ENCODE results near the gene GALNT17. TPM values are rescaled to one million over a fixed set of nuclear protein-coding genes. Genes with fewer than 3 reads are reported as not detected.
A peak's percentile ranks its signal among the peaks of the same experiment; 100 is the strongest.

The GALNT17 gene
- total and polyA plus RNA-seq, 2 experiments from 2014 or later, result 2.3 to 4.6 TPM

- H3K4me1 ChIP-seq (ENCODE audit: low read depth), result peaks cover 9% of the 10 kb centered on the region
- H3K36me3 ChIP-seq, result no peaks in the 10 kb centered on the region
These were observed 580.8 kb downstream of the GALNT17 start for GRCh38 chr7:71712653-71713180.

GRCh38 chr7:71716690-71717089 lies 584.7 kb downstream of the GALNT17 start:
- no peak overlapping the region for H3K27ac ChIP-seq
- TF ChIP-seq CTCF (IDR thresholded peaks at IDR 0.05; ENCODE audit: low read depth, low read length), result no peak
- H3K36me3 ChIP-seq, result no peaks in the 10 kb centered on the region
- peak in 1 of 2 donors; percentile 34 for DNase-seq (ENCODE audit: low read depth in 1 of 2, low spot score in 1 of 2)
- H3K9me3 ChIP-seq (ENCODE audit: low read depth), result no peaks in the 10 kb centered on the region
- peaks cover 3% of the 10 kb centered on the region for H3K27me3 ChIP-seq
- H3K4me3 ChIP-seq, result no peak overlapping the region
- H3K4me1 ChIP-seq (ENCODE audit: low read depth), result peaks cover 9% of the 10 kb centered on the region

More at GRCh38 chr7:71712653-71713180, 580.8 kb downstream of the GALNT17 start:
- Histone ChIP-seq H3K27ac (no peak overlapping the region), H3K27me3 (no peaks in the 10 kb centered on the region), H3K4me3 (no peak overlapping the region), H3K9me3 (ENCODE audit: low read depth) (no peaks in the 10 kb centered on the region)
- DNase-seq (ENCODE audit: low read depth in 1 of 2, low spot score in 1 of 2), result peak in 1 of 2 donors; percentile 19
- TF ChIP-seq CTCF (IDR thresholded peaks at IDR 0.05; ENCODE audit: low read depth, low read length), result no peak

- H3K4me3 ChIP-seq, result no peak overlapping the region
- H3K27me3 ChIP-seq, result peaks cover 3% of the 10 kb centered on the region
- H3K27ac ChIP-seq, result no peak overlapping the region
- no peaks in the 10 kb centered on the region for H3K36me3 ChIP-seq
- H3K9me3 ChIP-seq (ENCODE audit: low read depth), result no peaks in the 10 kb centered on the region
- peaks cover 12% of the 10 kb centered on the region for H3K4me1 ChIP-seq (ENCODE audit: low read depth)
- no peak for DNase-seq (ENCODE audit: low read depth in 1 of 2, low spot score in 1 of 2)
- TF ChIP-seq CTCF (IDR thresholded peaks at IDR 0.05; ENCODE audit: low read depth, low read length), result no peak
These were observed 586.6 kb downstream of the GALNT17 start for GRCh38 chr7:71718563-71718962.

- Histone ChIP-seq H3K27ac (no peak overlapping the region), H3K9me3 (ENCODE audit: low read depth) (no peaks in the 10 kb centered on the region), H3K36me3 (no peaks in the 10 kb centered on the region), H3K4me1 (ENCODE audit: low read depth) (peaks cover 5% of the 10 kb centered on the region), H3K27me3 (peaks cover 3% of the 10 kb centered on the region), H3K4me3 (no peak overlapping the region)
- TF ChIP-seq CTCF (IDR thresholded peaks at IDR 0.05; ENCODE audit: low read depth, low read length), result no peak
- DNase-seq (ENCODE audit: low read depth in 1 of 2, low spot score in 1 of 2), result no peak
These were observed 589.8 kb downstream of the GALNT17 start for GRCh38 chr7:71721742-71722141.

- TF ChIP-seq CTCF (IDR thresholded peaks at IDR 0.05; ENCODE audit: low read depth, low read length), result no peak
- H3K4me1 ChIP-seq (ENCODE audit: low read depth), result peaks cover 3% of the 10 kb centered on the region
- peak in 1 of 2 donors; percentile 20 for DNase-seq (ENCODE audit: low read depth in 1 of 2, low spot score in 1 of 2)
- no peak overlapping the region for H3K27ac ChIP-seq
- no peaks in the 10 kb centered on the region for H3K9me3 ChIP-seq (ENCODE audit: low read depth)
- peaks cover 3% of the 10 kb centered on the region for H3K27me3 ChIP-seq
- H3K4me3 ChIP-seq, result no peak overlapping the region
- no peaks in the 10 kb centered on the region for H3K36me3 ChIP-seq
These were observed 591.9 kb downstream of the GALNT17 start for GRCh38 chr7:71723859-71724258.
